Measurements from ENCODE around the gene JAG1.
"Not testable (repeated sequence)": the region's sequence is repeated elsewhere in the genome, so short reads cannot be mapped to it uniquely, and the experiment has no call there.

Gene JAG1

DNA sequence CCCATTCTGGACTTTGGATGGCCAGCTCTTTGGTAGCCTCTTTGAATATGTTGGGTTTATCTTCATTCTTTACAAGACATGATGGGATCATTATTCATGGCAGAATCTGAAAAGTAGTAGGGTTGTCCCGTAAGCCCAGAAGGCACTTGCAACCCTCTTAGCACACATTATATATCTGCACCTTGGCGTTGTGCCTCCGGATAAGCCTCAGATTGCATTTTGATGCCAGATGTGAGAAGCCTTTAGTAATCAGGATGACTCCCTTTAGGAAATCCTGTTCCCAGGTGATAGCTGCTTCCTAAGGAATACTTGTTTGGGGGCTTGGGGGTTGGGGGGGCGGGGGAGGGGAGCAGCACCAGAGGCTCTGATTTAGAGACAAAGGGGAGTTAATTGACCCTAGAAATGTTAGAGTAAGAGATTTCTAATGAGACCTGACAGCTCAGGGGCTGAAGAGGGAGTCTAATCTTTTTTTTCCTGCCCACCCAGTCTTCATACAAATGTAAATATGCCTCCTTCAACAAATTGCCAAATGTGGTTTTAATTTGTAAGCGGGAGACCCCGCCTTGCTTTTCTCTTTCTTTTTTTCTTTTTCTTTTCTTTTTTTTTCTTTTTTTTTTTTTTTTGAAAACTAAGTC is 55.1 kb downstream of the JAG1 start:
- H3K4me3 ChIP-seq (replicated peaks; ENCODE audit: low read depth, low read length): no peak overlapping the region
- TF ChIP-seq, protein P1, sequence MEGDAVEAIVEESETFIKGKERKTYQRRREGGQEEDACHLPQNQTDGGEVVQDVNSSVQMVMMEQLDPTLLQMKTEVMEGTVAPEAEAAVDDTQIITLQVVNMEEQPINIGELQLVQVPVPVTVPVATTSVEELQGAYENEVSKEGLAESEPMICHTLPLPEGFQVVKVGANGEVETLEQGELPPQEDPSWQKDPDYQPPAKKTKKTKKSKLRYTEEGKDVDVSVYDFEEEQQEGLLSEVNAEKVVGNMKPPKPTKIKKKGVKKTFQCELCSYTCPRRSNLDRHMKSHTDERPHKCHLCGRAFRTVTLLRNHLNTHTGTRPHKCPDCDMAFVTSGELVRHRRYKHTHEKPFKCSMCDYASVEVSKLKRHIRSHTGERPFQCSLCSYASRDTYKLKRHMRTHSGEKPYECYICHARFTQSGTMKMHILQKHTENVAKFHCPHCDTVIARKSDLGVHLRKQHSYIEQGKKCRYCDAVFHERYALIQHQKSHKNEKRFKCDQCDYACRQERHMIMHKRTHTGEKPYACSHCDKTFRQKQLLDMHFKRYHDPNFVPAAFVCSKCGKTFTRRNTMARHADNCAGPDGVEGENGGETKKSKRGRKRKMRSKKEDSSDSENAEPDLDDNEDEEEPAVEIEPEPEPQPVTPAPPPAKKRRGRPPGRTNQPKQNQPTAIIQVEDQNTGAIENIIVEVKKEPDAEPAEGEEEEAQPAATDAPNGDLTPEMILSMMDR (IDR thresholded peaks at IDR 0.05; ENCODE audit: low read depth, low read length, missing control alignments): no peak
- no peak for DNase-seq (ENCODE audit: extremely low read depth, low read depth)

DNA sequence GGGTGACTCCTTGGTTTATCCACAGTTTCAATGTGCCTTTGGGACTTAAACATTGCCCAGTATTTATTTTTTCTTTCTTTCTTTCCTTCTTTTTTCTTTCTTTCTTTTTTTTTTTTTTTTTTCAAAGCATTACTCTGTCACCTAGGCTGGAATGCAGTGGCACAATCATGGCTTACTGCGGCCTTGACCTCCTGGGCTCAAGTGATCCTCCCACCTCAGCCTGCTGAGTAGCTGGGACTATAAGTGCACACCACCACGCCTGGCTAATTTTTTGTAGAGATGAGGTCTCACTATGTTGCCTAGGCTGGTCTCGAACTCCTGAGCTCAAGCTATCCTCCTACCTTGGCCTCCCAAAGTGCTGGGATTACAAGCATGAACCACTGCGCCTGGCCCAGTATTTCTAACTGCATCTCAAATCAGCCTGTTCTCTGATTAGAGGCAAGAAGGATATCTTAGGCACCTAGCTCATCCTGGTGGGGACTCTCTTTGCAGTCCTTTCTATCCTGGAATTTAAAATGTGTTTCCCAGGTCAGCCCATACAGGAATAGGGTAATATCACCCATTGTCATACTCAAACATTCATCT is 56.2 kb downstream of the JAG1 start:
- not testable (repeated sequence) for H3K4me3 ChIP-seq (replicated peaks; ENCODE audit: low read depth, low read length); DNase-seq (ENCODE audit: extremely low read depth, low read depth)

DNA sequence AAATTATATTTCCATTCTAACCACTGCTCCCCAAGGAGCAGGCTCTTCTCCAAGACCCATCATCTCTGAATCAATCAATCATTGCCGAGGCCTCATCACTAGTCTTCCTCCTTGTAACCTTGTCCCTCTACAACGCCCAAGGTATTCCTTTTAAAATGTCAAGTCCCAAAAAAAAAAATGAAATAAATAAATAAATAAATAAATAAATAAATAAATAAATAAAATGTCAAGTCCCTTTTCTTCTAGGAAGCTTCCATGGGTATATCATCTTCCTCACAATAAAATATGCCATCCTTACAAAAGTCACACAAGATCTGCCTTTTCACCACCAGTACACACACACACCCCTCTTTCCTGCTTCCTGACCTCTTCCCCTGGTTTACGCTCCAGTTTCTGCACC is 57.6 kb downstream of the JAG1 start:
- H3K4me3 ChIP-seq (replicated peaks; ENCODE audit: low read depth, low read length): no peak overlapping the region
- TF ChIP-seq, protein P1 (IDR thresholded peaks at IDR 0.05; ENCODE audit: low read depth, low read length, missing control alignments): no peak
- no peak for DNase-seq (ENCODE audit: extremely low read depth, low read depth)

DNA sequence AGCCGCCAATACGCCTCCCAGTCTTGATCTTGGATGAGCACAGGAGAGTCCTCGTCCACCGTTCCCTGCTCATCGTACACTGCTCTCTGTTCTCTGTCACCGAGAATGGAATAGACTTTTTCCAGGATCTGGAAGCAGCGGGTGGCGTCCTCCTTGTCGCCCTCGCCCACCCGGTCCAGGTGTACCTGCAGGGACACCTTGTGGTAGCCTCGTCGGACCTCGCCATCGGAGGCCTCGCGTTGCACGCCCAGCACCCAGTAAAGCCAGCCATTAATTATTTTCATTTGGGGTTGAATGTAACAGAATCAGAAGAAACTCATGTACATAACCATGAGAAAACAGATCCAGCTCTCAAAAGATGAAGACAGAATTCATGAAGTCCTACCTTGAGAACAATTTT is 59.9 kb downstream of the JAG1 start:
- no peak for DNase-seq (ENCODE audit: extremely low read depth, low read depth)
- no peak overlapping the region for H3K4me3 ChIP-seq (replicated peaks; ENCODE audit: low read depth, low read length)
- TF ChIP-seq, protein P1 (IDR thresholded peaks at IDR 0.05; ENCODE audit: low read depth, low read length, missing control alignments): no peak

DNA sequence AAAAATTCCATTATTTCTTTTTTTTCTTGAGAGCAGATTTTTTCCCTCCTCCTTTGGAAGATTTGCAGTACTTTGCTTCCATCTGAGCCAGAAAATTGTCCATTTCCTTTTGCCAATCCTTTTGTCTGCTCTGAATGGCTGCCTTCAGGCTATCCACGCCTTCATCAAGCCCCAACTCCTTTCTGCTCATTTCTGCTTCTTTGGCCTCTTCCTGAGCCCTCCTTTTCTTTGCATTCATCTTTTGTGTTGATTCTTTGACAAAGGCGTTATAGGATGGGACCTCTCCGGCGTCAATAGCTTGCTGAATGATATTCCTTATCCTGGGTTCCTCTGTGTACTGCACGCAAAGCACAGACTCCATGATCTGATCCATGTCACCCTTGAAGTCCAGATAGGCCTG is 60.4 kb downstream of the JAG1 start:
- not testable (repeated sequence) for H3K4me3 ChIP-seq (replicated peaks; ENCODE audit: low read depth, low read length); DNase-seq (ENCODE audit: extremely low read depth, low read depth)

DNA sequence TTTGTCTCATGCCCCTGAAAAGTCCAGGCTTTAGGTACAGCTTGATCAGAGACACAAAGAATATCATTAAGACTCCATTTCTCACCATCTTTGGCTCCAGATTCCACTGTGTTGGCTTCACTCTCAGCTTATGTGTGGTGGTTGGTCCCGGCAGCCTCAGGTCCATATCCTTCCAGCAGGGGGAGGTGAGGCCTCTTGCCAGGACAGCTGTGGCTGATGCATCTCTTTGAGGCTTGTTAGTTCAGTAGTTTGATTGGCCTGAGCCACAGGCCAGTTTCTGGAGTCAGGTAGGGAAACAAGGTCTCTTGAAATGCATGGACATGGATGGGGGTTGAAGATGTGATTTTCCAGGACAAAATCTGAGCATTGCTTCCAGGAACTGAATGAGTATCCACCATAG is 62.4 kb downstream of the JAG1 start:
- no peak overlapping the region for H3K4me3 ChIP-seq (replicated peaks; ENCODE audit: low read depth, low read length)
- DNase-seq (ENCODE audit: extremely low read depth, low read depth): no peak
- TF ChIP-seq, protein P1 (IDR thresholded peaks at IDR 0.05; ENCODE audit: low read depth, low read length, missing control alignments): peak; percentile 53

DNA sequence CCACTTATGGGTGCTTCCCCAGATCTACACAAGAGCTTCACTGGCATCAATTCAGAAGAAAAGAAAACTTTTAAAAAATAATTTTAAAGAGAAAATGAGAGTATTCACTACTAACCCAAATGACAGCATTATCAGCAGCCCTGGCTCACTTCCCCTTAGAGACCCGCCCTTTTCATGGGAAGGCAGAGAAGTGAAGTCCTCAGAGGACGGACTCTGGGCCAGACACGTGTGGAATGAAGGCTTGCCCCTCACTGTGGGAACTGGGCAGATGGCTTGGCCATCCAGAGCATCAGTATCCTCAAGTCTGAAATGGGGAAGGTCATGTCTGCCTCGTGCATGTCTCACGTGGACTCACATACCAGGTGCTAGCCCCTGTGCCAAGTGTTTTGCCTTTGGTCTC is 63.5 kb downstream of the JAG1 start:
- TF ChIP-seq, protein P1 (IDR thresholded peaks at IDR 0.05; ENCODE audit: low read depth, low read length, missing control alignments): no peak
- no peak for DNase-seq (ENCODE audit: extremely low read depth, low read depth)
- no peak overlapping the region for H3K4me3 ChIP-seq (replicated peaks; ENCODE audit: low read depth, low read length)

DNA sequence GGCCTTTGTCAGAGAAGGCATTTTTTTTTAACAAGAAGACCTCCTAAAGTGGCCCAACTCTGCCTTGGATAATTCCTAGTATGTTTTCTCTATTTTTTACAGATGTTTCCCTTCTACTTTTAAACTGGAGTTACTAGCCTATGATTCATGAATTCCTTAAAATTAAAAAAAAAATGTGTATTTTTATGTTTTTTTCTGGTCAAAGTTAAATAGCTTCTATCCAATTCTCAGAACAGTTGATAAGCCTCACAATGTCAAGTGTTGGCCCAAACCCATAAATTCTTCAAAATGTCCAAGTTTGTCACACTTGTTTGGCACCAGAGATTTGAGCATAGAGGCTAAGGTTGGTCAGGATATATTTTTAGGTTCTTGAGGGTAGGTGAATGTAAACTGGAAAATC is 64.0 kb downstream of the JAG1 start:
- no peak overlapping the region for H3K4me3 ChIP-seq (replicated peaks; ENCODE audit: low read depth, low read length)
- no peak for DNase-seq (ENCODE audit: extremely low read depth, low read depth)
- TF ChIP-seq, protein P1 (IDR thresholded peaks at IDR 0.05; ENCODE audit: low read depth, low read length, missing control alignments): no peak
